Trophoblast cell (in vitro differentiated cells and primary cell): ENCODE results near the gene SCGB1A1.

ENCODE experiments used
- DNase-seq, 2 donors: peaks; one replicate each; pipeline ENCODE4 v3.0.0-alpha.2; 2016
- H2AFZ ChIP-seq: 2 replicates; pipeline ENCODE4 v1.6.1; 2013; ENCODE audit warnings: low read length, moderate library complexity, mild to moderate bottlenecking; ENCODE audit not compliant: insufficient read depth, poor library complexity
- H2AK5ac ChIP-seq: 2 replicates; pipeline ENCODE4 v1.6.1; 2013; ENCODE audit warnings: mild to moderate bottlenecking, low read length
- H2BK120ac ChIP-seq: 2 replicates; pipeline ENCODE4 v1.6.1; 2013; ENCODE audit warnings: low read length, mild to moderate bottlenecking, moderate library complexity; ENCODE audit not compliant: insufficient read depth, poor library complexity
- H2BK12ac ChIP-seq: 2 replicates; pipeline ENCODE4 v1.6.1; 2013; ENCODE audit warnings: mild to moderate bottlenecking, low read length, moderate library complexity
- H2BK5ac ChIP-seq: 2 replicates; pipeline ENCODE4 v1.6.1; 2013; ENCODE audit warnings: low read length, low read depth, moderate library complexity, mild to moderate bottlenecking; ENCODE audit not compliant: poor library complexity
- H3K14ac ChIP-seq: 2 replicates; pipeline ENCODE4 v1.6.1; 2013; ENCODE audit warnings: mild to moderate bottlenecking, low read length
- H3K18ac ChIP-seq: 2 replicates; pipeline ENCODE4 v1.6.1; 2013; ENCODE audit warnings: mild to moderate bottlenecking, low read length
- H3K23ac ChIP-seq: 2 replicates; pipeline ENCODE4 v1.6.1; 2013; ENCODE audit warnings: low read length
- H3K27ac ChIP-seq: 2 replicates; pipeline ENCODE4 v1.5.1; 2013; ENCODE audit warnings: low read depth, mild to moderate bottlenecking, inconsistent platforms, low read length, moderate library complexity
- H3K27me3 ChIP-seq: 2 replicates; pipeline ENCODE4 v1.6.1; 2013; ENCODE audit warnings: inconsistent platforms, mild to moderate bottlenecking, low read length, moderate library complexity; ENCODE audit not compliant: insufficient read depth
- H3K36me3 ChIP-seq, 2 experiments: 1 replicate in 1 of 2; 2 replicates in 1 of 2; pipeline ENCODE4 v1.6.1; 2013; ENCODE audit warnings: low read length in 2 of 2, mild to moderate bottlenecking in 2 of 2, moderate library complexity in 1 of 2; ENCODE audit not compliant: insufficient read depth in 2 of 2, control insufficient read depth in 1 of 2
- H3K4ac ChIP-seq: 2 replicates; pipeline ENCODE4 v1.6.1; 2013; ENCODE audit warnings: low read depth, mild to moderate bottlenecking, low read length, moderate library complexity
- H3K4me1 ChIP-seq, 2 experiments: 1 replicate in 1 of 2; 2 replicates in 1 of 2; pipeline ENCODE4 v1.6.1; 2013; ENCODE audit warnings: low read length in 2 of 2, mild to moderate bottlenecking in 2 of 2, moderate library complexity in 1 of 2; ENCODE audit not compliant: insufficient read depth in 2 of 2, control insufficient read depth in 1 of 2
- H3K4me2 ChIP-seq: 2 replicates; pipeline ENCODE4 v1.6.1; 2013; ENCODE audit warnings: inconsistent platforms, mild to moderate bottlenecking, low read length, moderate library complexity
- H3K4me3 ChIP-seq: 2 replicates; pipeline ENCODE4 v1.5.1; 2013; ENCODE audit warnings: mild to moderate bottlenecking, low read depth, low read length, inconsistent platforms
- H3K79me1 ChIP-seq: one replicate; pipeline ENCODE4 v1.6.1; 2013; ENCODE audit warnings: low read length
- H3K79me2 ChIP-seq: 2 replicates; pipeline ENCODE4 v1.6.1; 2013; ENCODE audit warnings: low read length, mild to moderate bottlenecking; ENCODE audit not compliant: control insufficient read depth, insufficient read depth, poor library complexity
- H3K9ac ChIP-seq: 2 replicates; pipeline ENCODE4 v1.6.1; 2013; ENCODE audit warnings: mild to moderate bottlenecking, low read length
- H3K9me3 ChIP-seq: 2 replicates; pipeline ENCODE4 v1.6.1; 2013; ENCODE audit warnings: low read depth, mild to moderate bottlenecking, control low read depth, inconsistent platforms, low read length; ENCODE audit not compliant: insufficient read depth
- H4K12ac ChIP-seq: 2 replicates; pipeline ENCODE4 v1.6.1; 2013; ENCODE audit warnings: low read depth, mild to moderate bottlenecking, low read length, moderate library complexity
- H4K8ac ChIP-seq: 2 replicates; pipeline ENCODE4 v1.6.1; 2013; ENCODE audit warnings: low read depth, mild to moderate bottlenecking, low read length, moderate library complexity
- H4K91ac ChIP-seq: one replicate; pipeline ENCODE4 v1.6.1; 2013; ENCODE audit warnings: low read depth, mild to moderate bottlenecking, low read length, moderate library complexity
- WGBS: extraction: QIAGEN DNeasy Blood & Tissue Kit; methylation state at CpG from one replicate; pipeline ENCODE4 v1.1.7; 2013; ENCODE audit warnings: missing lambda C conversion rate; ENCODE audit not compliant: insufficient read length, insufficient coverage; ENCODE audit errors: extremely low coverage; 5-methylcytosine and 5-hydroxymethylcytosine counted together

Gene SCGB1A1

GRCh38 chr11:62438641-62439040, 19.8 kb downstream of the SCGB1A1 start:
- Histone ChIP-seq H3K27ac (no peak overlapping the region), H3K18ac (no peak overlapping the region), H3K27me3 (no peaks in the 10 kb centered on the region), H3K14ac (no peak overlapping the region), H3K4me2 (no peak overlapping the region), H3K23ac (no peak overlapping the region), H3K9me3 (no peaks in the 10 kb centered on the region), H3K4me3 (no peak overlapping the region), H2BK120ac (no peak overlapping the region), H4K8ac (no peak overlapping the region), H3K79me1 (peaks cover 3% of the 10 kb centered on the region), H2AK5ac (no peak overlapping the region), H4K91ac (no peak overlapping the region), H3K79me2 (no peaks in the 10 kb centered on the region), H2BK12ac (no peak overlapping the region), H3K4me1 (peaks cover 7 to 8% of the 10 kb centered on the region in 2 experiments), H4K12ac (no peak overlapping the region), H3K9ac (no peak overlapping the region), H2AFZ (no peak overlapping the region), H2BK5ac (no peak overlapping the region), H3K36me3 (no peaks in the 10 kb centered on the region), H3K4ac (no peak overlapping the region)
- DNase-seq, result no peak
- no CpG with 5 or more reads among the region's 4 CpGs for WGBS

- Histone ChIP-seq H3K4me3 (no peak overlapping the region), H3K9ac (no peak overlapping the region), H3K27ac (no peak overlapping the region), H4K91ac (peak overlapping the region; percentile 3), H3K14ac (peak overlapping the region; percentile 16), H4K8ac (no peak overlapping the region), H3K23ac (no peak overlapping the region), H3K79me1 (peaks cover 3% of the 10 kb centered on the region), H3K79me2 (no peaks in the 10 kb centered on the region), H4K12ac (no peak overlapping the region), H2AFZ (no peak overlapping the region), H3K9me3 (no peaks in the 10 kb centered on the region), H3K4me2 (no peak overlapping the region), H2AK5ac (peak overlapping the region; percentile 76), H3K4ac (no peak overlapping the region), H3K36me3 (no peaks in the 10 kb centered on the region), H3K4me1 (peaks cover 7 to 8% of the 10 kb centered on the region in 2 experiments), H2BK120ac (no peak overlapping the region), H3K27me3 (no peaks in the 10 kb centered on the region), H2BK12ac (peak overlapping the region; percentile 71), H2BK5ac (peak overlapping the region; percentile 14), H3K18ac (no peak overlapping the region)
- no CpG with 5 or more reads among the region's 23 CpGs for WGBS
- no peak for DNase-seq
Measured at GRCh38 chr11:62439785-62440602, 21.2 kb downstream of the SCGB1A1 start.

DNA sequence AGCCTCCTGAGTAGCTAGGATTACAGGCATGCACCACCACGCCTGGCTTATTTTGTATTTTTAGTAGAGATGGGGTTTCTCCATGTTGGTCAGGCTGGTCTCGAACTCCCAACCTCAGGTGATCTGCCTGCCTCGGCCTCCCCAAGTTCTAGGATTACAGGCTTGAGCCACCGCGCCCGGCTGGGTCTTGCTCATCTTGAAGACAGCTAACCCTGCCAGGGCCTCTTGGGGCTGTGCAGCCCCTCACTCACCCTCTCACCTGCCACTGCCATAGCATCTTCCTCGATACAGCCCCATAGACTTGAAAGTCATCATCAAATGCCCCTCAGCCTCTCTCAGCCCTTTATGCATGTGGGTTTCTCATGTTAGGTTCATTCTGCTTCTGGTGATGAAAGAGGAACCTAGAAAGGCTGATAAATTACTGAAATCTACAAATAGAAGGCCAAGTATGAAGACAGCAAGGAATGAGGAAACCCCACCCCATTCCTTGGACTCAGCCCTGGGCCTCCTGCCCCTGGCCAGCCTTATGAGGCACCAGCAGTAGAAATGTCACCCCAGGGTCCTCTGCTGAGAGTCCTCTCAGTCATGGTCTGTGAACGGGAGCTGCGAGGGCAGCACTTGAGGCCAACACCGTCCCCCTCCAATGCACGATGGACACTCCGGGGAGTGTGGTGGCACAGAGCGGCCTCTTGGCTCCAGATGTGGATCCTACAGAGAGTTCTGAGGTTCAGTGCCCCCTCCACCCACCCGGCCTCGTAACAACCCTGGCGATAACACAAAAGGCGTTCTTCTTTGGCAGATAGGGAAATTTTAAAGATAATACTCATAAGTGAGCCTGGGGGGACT, 24.8 kb downstream of the SCGB1A1 start:
- Histone ChIP-seq H2AFZ (no peak overlapping the region), H3K9ac (no peak overlapping the region), H3K27me3 (no peaks in the 10 kb centered on the region), H3K4me2 (no peak overlapping the region), H4K91ac (no peak overlapping the region), H3K4me1 (peaks cover 7 to 8% of the 10 kb centered on the region in 2 experiments), H3K4me3 (no peak overlapping the region), H3K23ac (no peak overlapping the region), H3K9me3 (no peaks in the 10 kb centered on the region), H4K8ac (no peak overlapping the region), H4K12ac (no peak overlapping the region), H3K79me2 (no peaks in the 10 kb centered on the region), H2BK120ac (no peak overlapping the region), H2BK12ac (peak overlapping the region; percentile 58), H3K27ac (no peak overlapping the region), H3K14ac (peak overlapping the region; percentile 5), H2BK5ac (no peak overlapping the region), H3K4ac (no peak overlapping the region), H3K36me3 (no peaks in the 10 kb centered on the region), H3K79me1 (peaks cover 3% of the 10 kb centered on the region), H2AK5ac (peak overlapping the region; percentile 31), H3K18ac (no peak overlapping the region)
- WGBS, result no CpG with 5 or more reads among the region's 17 CpGs
- no peak for DNase-seq

GRCh38 chr11:62444236-62444833, 25.5 kb downstream of the SCGB1A1 start:
- Histone ChIP-seq H3K4me2 (no peak overlapping the region), H3K4me3 (no peak overlapping the region), H3K9ac (no peak overlapping the region), H3K79me2 (no peaks in the 10 kb centered on the region), H2BK12ac (peak overlapping the region; percentile 16), H3K9me3 (no peaks in the 10 kb centered on the region), H4K12ac (no peak overlapping the region), H4K91ac (no peak overlapping the region), H2BK120ac (no peak overlapping the region), H3K79me1 (peaks cover 3% of the 10 kb centered on the region), H2AK5ac (no peak overlapping the region), H3K27me3 (no peaks in the 10 kb centered on the region), H3K18ac (no peak overlapping the region), H3K4ac (no peak overlapping the region), H2AFZ (no peak overlapping the region), H3K27ac (no peak overlapping the region), H3K36me3 (no peaks in the 10 kb centered on the region), H3K23ac (no peak overlapping the region), H3K14ac (no peak overlapping the region), H2BK5ac (no peak overlapping the region), H3K4me1 (peaks cover 7 to 8% of the 10 kb centered on the region in 2 experiments), H4K8ac (no peak overlapping the region)
- no peak for DNase-seq
- WGBS, result no CpG with 5 or more reads among the region's 23 CpGs
